ENCODE data around the gene SOX2. TPM values are rescaled to one million over a fixed set of nuclear protein-coding genes. Genes with fewer than 3 reads are reported as not detected.

Gene SOX2
- 93.6 TPM for total RNA-seq

DNA sequence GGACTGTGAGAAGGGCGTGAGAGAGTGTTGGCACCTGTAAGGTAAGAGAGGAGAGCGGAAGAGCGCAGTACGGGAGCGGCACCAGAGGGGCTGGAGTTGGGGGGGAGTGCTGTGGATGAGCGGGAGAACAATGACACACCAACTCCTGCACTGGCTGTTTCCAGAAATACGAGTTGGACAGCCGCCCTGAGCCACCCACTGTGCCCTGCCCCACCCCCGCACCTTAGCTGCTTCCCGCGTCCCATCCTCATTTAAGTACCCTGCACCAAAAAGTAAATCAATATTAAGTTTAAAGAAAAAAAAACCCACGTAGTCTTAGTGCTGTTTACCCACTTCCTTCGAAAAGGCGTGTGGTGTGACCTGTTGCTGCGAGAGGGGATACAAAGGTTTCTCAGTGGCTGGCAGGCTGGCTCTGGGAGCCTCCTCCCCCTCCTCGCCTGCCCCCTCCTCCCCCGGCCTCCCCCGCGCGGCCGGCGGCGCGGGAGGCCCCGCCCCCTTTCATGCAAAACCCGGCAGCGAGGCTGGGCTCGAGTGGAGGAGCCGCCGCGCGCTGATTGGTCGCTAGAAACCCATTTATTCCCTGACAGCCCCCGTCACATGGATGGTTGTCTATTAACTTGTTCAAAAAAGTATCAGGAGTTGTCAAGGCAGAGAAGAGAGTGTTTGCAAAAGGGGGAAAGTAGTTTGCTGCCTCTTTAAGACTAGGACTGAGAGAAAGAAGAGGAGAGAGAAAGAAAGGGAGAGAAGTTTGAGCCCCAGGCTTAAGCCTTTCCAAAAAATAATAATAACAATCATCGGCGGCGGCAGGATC, at the start of gene SOX2:
Gene SOX2, plus strand, starts transcription at position 601 of the 811 bp plus-strand sequence. CDS start 436 bp downstream, outside the sequence.

Small RNA genes lying within 50 kb of the gene (small RNA-seq; reads per million reads assigned to genes)
- not detected for gene RF01954 (ENCODE audit: low replicate concordance)
